Measurements from ENCODE around the gene SYNE1. TPM values are rescaled to one million over a fixed set of nuclear protein-coding genes. Genes with fewer than 3 reads are reported as not detected.
"Not testable (repeated sequence)": the region's sequence is repeated elsewhere in the genome, so short reads cannot be mapped to it uniquely, and the experiment has no call there.

The SYNE1 gene
- polyA plus RNA-seq, 2 of the 4 experiments (the other 2 are of a cell fraction) = 10.5 to 28.5 TPM

DNA sequence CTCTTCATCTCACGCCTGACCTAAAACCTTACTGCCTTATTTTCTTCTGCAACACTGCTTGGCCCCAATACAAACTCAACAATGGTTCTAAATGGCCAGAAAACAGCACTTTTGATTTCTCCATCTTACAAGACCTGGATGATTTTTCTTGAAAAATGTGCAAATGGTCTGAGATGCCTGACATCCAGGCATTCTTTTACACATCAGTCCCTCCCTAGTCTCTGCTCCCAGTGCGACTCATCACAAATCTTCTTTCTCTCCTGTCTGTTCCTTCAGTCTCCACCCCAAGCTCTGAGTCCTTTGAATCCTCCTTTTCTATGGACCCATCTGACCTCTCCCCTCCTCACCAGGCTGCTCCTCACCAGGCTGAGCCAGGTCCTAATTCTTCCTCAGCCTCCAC, 145.7 kb downstream of the SYNE1 start:
- WGBS (ENCODE audit: missing lambda C conversion rate) = 70% methylated on average over 2 of the region's 2 CpGs
- ATAC-seq, FAIRE-seq, POLR2A ChIA-PET, CTCF ChIA-PET, H3K4me3 ChIP-seq, H3K9me3 ChIP-seq: not testable (repeated sequence)
- DNase-seq (ENCODE audit: low read depth in 1 of 2, low spot score in 1 of 2) = peak in 1 of 2 experiments; percentile 21
- Histone ChIP-seq H3K27ac (peak overlapping the region; percentile 44 to 71; a peak in 4 of 6 replicates), H3K4me2 (peak overlapping the region; percentile 32; the same call in 1 of the 3 replicates), H3K4me1 (peaks cover 17% of the 10 kb centered on the region; the same call in 2 of the 3 replicates)

DNA sequence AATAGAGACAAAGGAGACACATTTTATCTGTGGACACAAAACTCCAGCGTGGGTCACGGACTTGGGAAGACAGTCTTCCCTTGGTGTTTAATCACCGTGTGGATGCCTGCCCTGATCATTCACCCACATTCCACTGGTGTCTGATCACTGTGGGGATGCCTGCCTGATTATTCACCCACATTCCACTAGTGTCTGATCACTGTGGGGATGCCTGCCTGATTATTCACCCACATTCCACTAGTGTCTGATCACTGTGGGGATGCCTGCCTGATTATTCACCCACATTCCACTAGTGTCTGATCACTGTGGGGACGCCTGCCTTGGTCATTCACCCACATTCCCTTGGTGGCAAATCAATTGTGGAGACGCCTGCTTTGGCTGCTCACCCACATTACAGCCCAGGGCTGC, 146.2 kb downstream of the SYNE1 start:
- H3K9me3 ChIP-seq; FAIRE-seq; POLR2A ChIA-PET; H3K4me2 ChIP-seq; CTCF ChIA-PET; H3K4me3 ChIP-seq; TF ChIP-seq FOSL2 (CRISPR knock-in tag; IDR thresholded peaks at IDR 0.05): not testable (repeated sequence)
- peaks cover 17% of the 10 kb centered on the region; the same call in 2 of the 3 replicates for H3K4me1 ChIP-seq
- WGBS (ENCODE audit: missing lambda C conversion rate) = 8% methylated on average over 5 of the region's 5 CpGs
- H3K27ac ChIP-seq = peak overlapping the region; percentile 44 to 71; a peak in 4 of 6 replicates
- peak in 1 of 2 experiments; percentile 26 for DNase-seq (ENCODE audit: low read depth in 1 of 2, low spot score in 1 of 2)
- peak in 1 of 2 experiments; percentile 76; a peak in 3 of 6 replicates for ATAC-seq
- TF ChIP-seq MAX (IDR thresholded peaks at IDR 0.05) (peak; percentile 41; the same call in 1 of the 2 replicates), JUNB (IDR thresholded peaks at IDR 0.05) (peak; percentile 65), GATA3 (IDR thresholded peaks at IDR 0.05; ENCODE audit: borderline replicate concordance) (peak; percentile 67; the same call in 1 of the 2 replicates), FOSL2 (IDR thresholded peaks at IDR 0.05) (0 out of 2 replicates have a peak, but pooled peaks have one; percentile 48)

DNA sequence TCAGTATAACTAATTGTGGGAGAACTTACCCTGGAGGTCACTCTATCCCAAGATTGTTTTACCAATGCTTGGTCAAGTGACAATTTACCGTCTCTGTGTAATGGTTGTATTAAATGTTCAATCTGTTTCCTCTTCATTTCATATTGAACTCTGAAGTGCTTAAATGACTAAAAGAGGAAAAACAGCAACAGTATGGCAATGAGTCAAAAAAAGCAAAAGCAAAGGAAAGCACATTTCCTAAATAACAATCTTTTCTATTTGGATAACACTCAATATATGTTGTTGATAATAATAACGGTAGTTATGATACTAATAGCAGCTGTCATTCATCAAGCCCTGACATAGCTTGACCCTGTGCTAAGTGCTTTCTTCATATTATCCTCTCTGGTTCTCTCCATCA, 152.4 kb downstream of the SYNE1 start:
- no peak overlapping the region for H3K27ac ChIP-seq
- H3K4me2 ChIP-seq = no peak overlapping the region
- 82% methylated on average over 2 of the region's 2 CpGs for WGBS (ENCODE audit: missing lambda C conversion rate)
- TF ChIP-seq POLR2AphosphoS2 (conservative IDR thresholded peaks at IDR 0.05; ENCODE audit: low read length) = no peak
- TF ChIP-seq HOXB5 (CRISPR knock-in tag; IDR thresholded peaks at IDR 0.05) = no peak
- no peak for TF ChIP-seq RFX5 (IDR thresholded peaks at IDR 0.05)
- no peak for TF ChIP-seq HEYL (CRISPR knock-in tag; IDR thresholded peaks at IDR 0.05)
- TF ChIP-seq MAZ (IDR thresholded peaks at IDR 0.05; ENCODE audit: borderline replicate concordance, low read depth, low read length) = no peak
- TF ChIP-seq, protein P1, sequence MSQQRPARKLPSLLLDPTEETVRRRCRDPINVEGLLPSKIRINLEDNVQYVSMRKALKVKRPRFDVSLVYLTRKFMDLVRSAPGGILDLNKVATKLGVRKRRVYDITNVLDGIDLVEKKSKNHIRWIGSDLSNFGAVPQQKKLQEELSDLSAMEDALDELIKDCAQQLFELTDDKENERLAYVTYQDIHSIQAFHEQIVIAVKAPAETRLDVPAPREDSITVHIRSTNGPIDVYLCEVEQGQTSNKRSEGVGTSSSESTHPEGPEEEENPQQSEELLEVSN (IDR thresholded peaks at IDR 0.05; ENCODE audit: borderline replicate concordance, low read depth) = no peak
- ChIA-PET CTCF (interaction anchor here (0.8 to 1.9 kb wide), 7 partner anchors 9 to 179 kb away, joined by 3 to 9 read pairs (median 4); no protein-coding TSS in a partner anchor), POLR2A (no interaction called here)
- H3K4me3 ChIP-seq = no peak overlapping the region
- FAIRE-seq (no peak), DNase-seq (ENCODE audit: low read depth in 1 of 2, low spot score in 1 of 2) (no peak), ATAC-seq (no peak)
- H3K9me3 ChIP-seq = no peaks in the 10 kb centered on the region
- no peaks in the 10 kb centered on the region for H3K4me1 ChIP-seq

- TF ChIP-seq MAFK (IDR thresholded peaks at IDR 0.05; ENCODE audit: partially characterized antibody) = peak; percentile 38
- TF ChIP-seq, protein P2, sequence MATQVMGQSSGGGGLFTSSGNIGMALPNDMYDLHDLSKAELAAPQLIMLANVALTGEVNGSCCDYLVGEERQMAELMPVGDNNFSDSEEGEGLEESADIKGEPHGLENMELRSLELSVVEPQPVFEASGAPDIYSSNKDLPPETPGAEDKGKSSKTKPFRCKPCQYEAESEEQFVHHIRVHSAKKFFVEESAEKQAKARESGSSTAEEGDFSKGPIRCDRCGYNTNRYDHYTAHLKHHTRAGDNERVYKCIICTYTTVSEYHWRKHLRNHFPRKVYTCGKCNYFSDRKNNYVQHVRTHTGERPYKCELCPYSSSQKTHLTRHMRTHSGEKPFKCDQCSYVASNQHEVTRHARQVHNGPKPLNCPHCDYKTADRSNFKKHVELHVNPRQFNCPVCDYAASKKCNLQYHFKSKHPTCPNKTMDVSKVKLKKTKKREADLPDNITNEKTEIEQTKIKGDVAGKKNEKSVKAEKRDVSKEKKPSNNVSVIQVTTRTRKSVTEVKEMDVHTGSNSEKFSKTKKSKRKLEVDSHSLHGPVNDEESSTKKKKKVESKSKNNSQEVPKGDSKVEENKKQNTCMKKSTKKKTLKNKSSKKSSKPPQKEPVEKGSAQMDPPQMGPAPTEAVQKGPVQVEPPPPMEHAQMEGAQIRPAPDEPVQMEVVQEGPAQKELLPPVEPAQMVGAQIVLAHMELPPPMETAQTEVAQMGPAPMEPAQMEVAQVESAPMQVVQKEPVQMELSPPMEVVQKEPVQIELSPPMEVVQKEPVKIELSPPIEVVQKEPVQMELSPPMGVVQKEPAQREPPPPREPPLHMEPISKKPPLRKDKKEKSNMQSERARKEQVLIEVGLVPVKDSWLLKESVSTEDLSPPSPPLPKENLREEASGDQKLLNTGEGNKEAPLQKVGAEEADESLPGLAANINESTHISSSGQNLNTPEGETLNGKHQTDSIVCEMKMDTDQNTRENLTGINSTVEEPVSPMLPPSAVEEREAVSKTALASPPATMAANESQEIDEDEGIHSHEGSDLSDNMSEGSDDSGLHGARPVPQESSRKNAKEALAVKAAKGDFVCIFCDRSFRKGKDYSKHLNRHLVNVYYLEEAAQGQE (IDR thresholded peaks at IDR 0.05) = no peak
- Histone ChIP-seq H3K27ac (no peak overlapping the region), H3K9me3 (no peaks in the 10 kb centered on the region), H3K4me1 (no peaks in the 10 kb centered on the region), H3K4me2 (no peak overlapping the region), H3K4me3 (no peak overlapping the region)
- WGBS (ENCODE audit: missing lambda C conversion rate) = 88% methylated on average over 1 of the region's 1 CpG
- POLR2A ChIA-PET = no interaction called here
- no peak for DNase-seq (ENCODE audit: low read depth in 1 of 2, low spot score in 1 of 2)
- no peak for ATAC-seq
- no peak for FAIRE-seq
- CTCF ChIA-PET = interaction anchor here (0.7 to 1.0 kb wide), 3 partner anchors 9 to 199 kb away, joined by 3 read pairs; no protein-coding TSS in a partner anchor
Observed at GRCh38 chr6:152482289-152482688, 154.9 kb downstream of the SYNE1 start.

Measured in A549 (cell line).